D341Med (cell line): ENCODE results near the gene PCGF5.
"Not testable (repeated sequence)": the region's sequence is repeated elsewhere in the genome, so short reads cannot be mapped to it uniquely, and the experiment has no call there.

ENCODE experiments used
- DNase-seq: peaks from one replicate; pipeline ENCODE4 v3.0.0; 2012; ENCODE audit warnings: low spot score

Gene PCGF5

GRCh38 chr10:91210014-91210413, 10.4 kb upstream of the PCGF5 start:
- no peak for DNase-seq

GRCh38 chr10:91210435-91210834, 10.0 kb upstream of the PCGF5 start:
- DNase-seq: no peak

- no peak for DNase-seq
Measured at GRCh38 chr10:91211675-91212074, 8.8 kb upstream of the PCGF5 start.

- no peak for DNase-seq
Measured at GRCh38 chr10:91214911-91215310, 5.6 kb upstream of the PCGF5 start.

GRCh38 chr10:91215384-91215783, 5.1 kb upstream of the PCGF5 start:
- DNase-seq: no peak

- DNase-seq: no peak
Measured at GRCh38 chr10:91219371-91220193, 881 bp upstream of the PCGF5 start.

GRCh38 chr10:91220954-91221675, 652 bp downstream of the PCGF5 start:
- DNase-seq: peak; percentile 55

GRCh38 chr10:91226093-91226492, 5.6 kb downstream of the PCGF5 start:
- no peak for DNase-seq

- no peak for DNase-seq
Measured at GRCh38 chr10:91227576-91227975, 7.1 kb downstream of the PCGF5 start.

- no peak for DNase-seq
Measured at GRCh38 chr10:91229683-91230082, 9.2 kb downstream of the PCGF5 start.

- no peak for DNase-seq
Measured at GRCh38 chr10:91238191-91238590, 17.7 kb downstream of the PCGF5 start.

- DNase-seq: no peak
Measured at GRCh38 chr10:91239789-91240188, 19.3 kb downstream of the PCGF5 start.

GRCh38 chr10:91242940-91243339, 22.5 kb downstream of the PCGF5 start:
- no peak for DNase-seq

- no peak for DNase-seq
Measured at GRCh38 chr10:91247360-91248111, 27.1 kb downstream of the PCGF5 start.

- no peak for DNase-seq
Measured at GRCh38 chr10:91249700-91250099, 29.2 kb downstream of the PCGF5 start.

GRCh38 chr10:91250341-91250740, 29.9 kb downstream of the PCGF5 start:
- DNase-seq: no peak

- DNase-seq: peak; percentile 25
Measured at GRCh38 chr10:91251430-91252056, 31.1 kb downstream of the PCGF5 start.

GRCh38 chr10:91253300-91253699, 32.8 kb downstream of the PCGF5 start:
- no peak for DNase-seq

- DNase-seq: no peak
Measured at GRCh38 chr10:91257310-91257709, 36.8 kb downstream of the PCGF5 start.

- not testable (repeated sequence) for DNase-seq
Measured at GRCh38 chr10:91260417-91260816, 40.0 kb downstream of the PCGF5 start.

GRCh38 chr10:91271886-91272285, 51.4 kb downstream of the PCGF5 start:
- DNase-seq: no peak

- DNase-seq: no peak
Measured at GRCh38 chr10:91284486-91285090, 64.1 kb downstream of the PCGF5 start.
